HepG2 (cell line): ENCODE results near the gene SHISA5. TPM values are rescaled to one million over a fixed set of nuclear protein-coding genes. Genes with fewer than 3 reads are reported as not detected.
A peak's percentile ranks its signal among the peaks of the same experiment; 100 is the strongest.

ENCODE experiments used
- AGO1 ChIP-seq: fragments of 200-400 bp; formaldehyde crosslinking; IDR thresholded peaks from 2 replicates; pipeline ENCODE4 v1.6.1; 2017; ENCODE audit warnings: mild to moderate bottlenecking, low read depth, low read length, moderate library complexity; ENCODE audit not compliant: poor library complexity, severe bottlenecking
- AGO2 ChIP-seq: fragments of 200-400 bp; formaldehyde crosslinking; optimal IDR thresholded peaks from 2 replicates; pipeline ENCODE3; 2017; ENCODE audit warnings: mild to moderate bottlenecking, low read depth, low read length, moderate library complexity
- BRCA1 ChIP-seq: sonication (generic); formaldehyde crosslinking; IDR thresholded peaks from 2 replicates; pipeline ENCODE4 v1.4.0; 2020; ENCODE audit warnings: missing genetic modification reagents
- GABPB1 ChIP-seq: IDR thresholded peaks from 2 replicates; pipeline ENCODE4 v1.6.1; 2016; ENCODE audit warnings: mild to moderate bottlenecking, missing genetic modification reagents, moderate library complexity, missing compliant biosample characterization
- HNRNPL ChIP-seq: fragments of 200-400 bp; formaldehyde crosslinking; IDR thresholded peaks from 2 replicates; pipeline ENCODE4 v1.6.1; 2017; ENCODE audit warnings: mild to moderate bottlenecking, low read depth, low read length
- NFKBIZ ChIP-seq: IDR thresholded peaks from 2 replicates; pipeline ENCODE4 v1.6.1; 2018; ENCODE audit warnings: missing genetic modification reagents, missing compliant biosample characterization
- NFYB ChIP-seq: sonication (generic); formaldehyde crosslinking; IDR thresholded peaks from 2 replicates; pipeline ENCODE4 v1.4.0; 2020; ENCODE audit warnings: missing genetic modification reagents
- REXO4 ChIP-seq: sonication (generic); formaldehyde crosslinking; IDR thresholded peaks from 2 replicates; pipeline ENCODE4 v1.8.0; 2022; ENCODE audit warnings: missing genetic modification reagents, mild to moderate bottlenecking, borderline replicate concordance
- SAFB2 ChIP-seq: sonication (generic); formaldehyde crosslinking; IDR thresholded peaks from 2 replicates; pipeline ENCODE4 v1.5.1; 2020; ENCODE audit warnings: missing genetic modification reagents, low read depth, mild to moderate bottlenecking, borderline replicate concordance
- ZNF12 ChIP-seq: sonication (generic); formaldehyde crosslinking; IDR thresholded peaks from 2 replicates; pipeline ENCODE4 v1.5.0; 2020; ENCODE audit warnings: missing genetic modification reagents
- ZNF136 ChIP-seq: sonication (generic); formaldehyde crosslinking; IDR thresholded peaks from 2 replicates; pipeline ENCODE4 v1.8.1; 2022; ENCODE audit warnings: low read depth, mild to moderate bottlenecking, moderate library complexity, missing genetic modification reagents
- ZNF276 ChIP-seq: sonication (generic); formaldehyde crosslinking; IDR thresholded peaks from 2 replicates; pipeline ENCODE4 v1.4.0; 2020; ENCODE audit warnings: mild to moderate bottlenecking, low read depth, missing genetic modification reagents
- ZNF318 ChIP-seq: sonication (generic); formaldehyde crosslinking; IDR thresholded peaks from 2 replicates; pipeline ENCODE4 v1.4.0; 2020; ENCODE audit warnings: mild to moderate bottlenecking, missing genetic modification reagents
- ZNF546 ChIP-seq: sonication (generic); formaldehyde crosslinking; conservative IDR thresholded peaks from 2 replicates; pipeline ENCODE4 v1.8.1; 2023; ENCODE audit warnings: mild to moderate bottlenecking, missing genetic modification reagents
- ZNF737 ChIP-seq: sonication (generic); formaldehyde crosslinking; IDR thresholded peaks from 2 replicates; pipeline ENCODE4 v1.5.0; 2020; ENCODE audit warnings: missing genetic modification reagents, mild to moderate bottlenecking, borderline replicate concordance
- ZNF850 ChIP-seq: sonication (generic); formaldehyde crosslinking; conservative IDR thresholded peaks from 2 replicates; pipeline ENCODE4 v1.9.0; 2021; ENCODE audit warnings: mild to moderate bottlenecking, missing genetic modification reagents
- polyA plus RNA-seq, 8 experiments: library from polyadenylated mRNA; depleted of rRNA in 3 of 8; stranded (reverse) in 7 of 8; unstranded in 1 of 8; fragments of >200 nt; fragmentation: Illumina TruSeq in 4 of 8; extraction: Trizol in 4 of 8; gene quantifications; 2 replicates each; pipeline versions ENCODE4 v1.2.1 to v1.2.3, GENCODE V29; 2011 to 2016; ENCODE audit warnings: low read depth in 4 of 8, missing spikeins in 1 of 8, mixed read lengths in 1 of 8; ENCODE audit not compliant: insufficient read depth in 1 of 8
- total RNA-seq, 5 experiments: library from RNA; depleted of rRNA; stranded (reverse); fragments of >200 nt; fragmentation: Illumina TruSeq; extraction: Trizol; gene quantifications; 2 replicates each; pipeline ENCODE4 v1.2.3, GENCODE V29; 2016; ENCODE audit warnings: low read depth in 1 of 5
- TF ChIP-seq, protein P1 (sequence below): sonication (generic); formaldehyde crosslinking; IDR thresholded peaks from 2 replicates; pipeline ENCODE4 v1.9.0; 2022; ENCODE audit warnings: missing genetic modification reagents, mild to moderate bottlenecking, borderline replicate concordance

SHISA5 gene
- total and polyA plus RNA-seq, 2 of the 13 experiments (the other 11 are each of a cell fraction or from before 2014, with no cell fraction given) = 75.8 to 91.4 TPM

DNA sequence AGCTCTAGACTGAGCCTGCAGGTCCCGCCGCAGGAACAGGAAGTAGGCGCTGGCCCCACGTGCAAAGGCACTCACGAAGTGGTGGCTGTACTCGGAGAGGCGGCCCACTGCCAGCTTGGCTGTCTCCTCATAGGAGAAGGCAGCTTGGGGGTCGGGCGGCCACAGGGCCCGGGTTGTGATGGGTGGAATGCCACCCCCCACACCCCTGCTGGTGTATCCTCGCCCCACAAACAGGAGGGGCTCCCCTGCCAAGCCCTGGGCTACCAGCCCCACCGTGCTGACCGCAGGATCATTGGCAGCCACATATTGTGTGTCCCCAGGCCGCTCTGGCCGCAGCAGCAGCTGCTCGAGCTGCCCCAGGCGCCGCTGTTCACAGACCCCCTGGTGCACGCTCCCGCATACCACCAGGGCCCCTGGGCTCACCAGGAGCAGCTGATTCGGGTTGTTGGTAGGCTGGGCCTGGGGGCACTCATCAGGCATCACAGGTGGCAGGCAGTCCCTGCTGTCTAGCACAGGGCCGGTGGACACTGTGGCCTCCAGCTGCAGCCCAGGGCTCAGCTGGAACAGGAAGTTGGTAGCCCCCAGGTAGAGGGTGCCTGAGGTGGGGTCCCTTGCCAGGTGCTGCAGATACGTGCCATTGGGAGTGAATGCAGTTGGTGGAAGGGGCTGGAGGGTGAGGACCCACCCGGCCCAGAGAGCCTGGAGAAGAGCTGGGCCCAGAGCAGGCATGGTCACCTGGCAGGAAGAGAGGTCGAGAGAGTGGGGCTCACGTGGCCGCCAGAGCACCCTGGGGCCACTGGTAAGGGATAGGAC is 79.9 kb downstream of the SHISA5 start (continued):
- TF ChIP-seq ZNF276 (no peak), SAFB2 (CRISPR knock-in tag) (no peak), AGO1 (peak; percentile 28), ZNF737 (CRISPR knock-in tag) (no peak), ZNF136 (CRISPR knock-in tag) (no peak), ZNF12 (no peak), NFYB (CRISPR knock-in tag) (no peak), GABPB1 (peak; percentile 8; the same call in 1 of the 2 replicates), AGO2 (peak; percentile 93), HNRNPL (0 out of 2 replicates have a peak, but pooled peaks have one; percentile 18), NFKBIZ (no peak), ZNF546 (CRISPR knock-in tag) (no peak), REXO4 (CRISPR knock-in tag) (no peak), ZNF318 (CRISPR knock-in tag) (no peak), BRCA1 (CRISPR knock-in tag) (no peak), ZNF850 (CRISPR knock-in tag) (no peak)
- TF ChIP-seq, protein P1, sequence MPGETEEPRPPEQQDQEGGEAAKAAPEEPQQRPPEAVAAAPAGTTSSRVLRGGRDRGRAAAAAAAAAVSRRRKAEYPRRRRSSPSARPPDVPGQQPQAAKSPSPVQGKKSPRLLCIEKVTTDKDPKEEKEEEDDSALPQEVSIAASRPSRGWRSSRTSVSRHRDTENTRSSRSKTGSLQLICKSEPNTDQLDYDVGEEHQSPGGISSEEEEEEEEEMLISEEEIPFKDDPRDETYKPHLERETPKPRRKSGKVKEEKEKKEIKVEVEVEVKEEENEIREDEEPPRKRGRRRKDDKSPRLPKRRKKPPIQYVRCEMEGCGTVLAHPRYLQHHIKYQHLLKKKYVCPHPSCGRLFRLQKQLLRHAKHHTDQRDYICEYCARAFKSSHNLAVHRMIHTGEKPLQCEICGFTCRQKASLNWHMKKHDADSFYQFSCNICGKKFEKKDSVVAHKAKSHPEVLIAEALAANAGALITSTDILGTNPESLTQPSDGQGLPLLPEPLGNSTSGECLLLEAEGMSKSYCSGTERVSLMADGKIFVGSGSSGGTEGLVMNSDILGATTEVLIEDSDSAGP = peak; percentile 24; the same call in 1 of the 2 replicates
